Mammary epithelial cell (primary cell): ENCODE results near the gene TBCC.

Experiments used
- EZH2 ChIP-seq: IDR thresholded peaks from 2 replicates; pipeline ENCODE4 v1.6.1; 2012; ENCODE audit warnings: low read length, inconsistent platforms, borderline replicate concordance
- TF ChIP-seq, protein P1 (sequence below), 2 donors: IDR thresholded peaks in 1 of 2; conservative IDR thresholded peaks in 1 of 2; 2 replicates each; pipeline ENCODE4 v1.5.1; 2011 to 2012; ENCODE audit warnings: inconsistent platforms in 2 of 2, low read length in 2 of 2, mild to moderate bottlenecking in 2 of 2, control low read depth in 1 of 2, low read depth in 1 of 2; ENCODE audit not compliant: insufficient read depth in 1 of 2; ENCODE audit errors: extremely low read depth in 1 of 2

- TF ChIP-seq, protein P1, sequence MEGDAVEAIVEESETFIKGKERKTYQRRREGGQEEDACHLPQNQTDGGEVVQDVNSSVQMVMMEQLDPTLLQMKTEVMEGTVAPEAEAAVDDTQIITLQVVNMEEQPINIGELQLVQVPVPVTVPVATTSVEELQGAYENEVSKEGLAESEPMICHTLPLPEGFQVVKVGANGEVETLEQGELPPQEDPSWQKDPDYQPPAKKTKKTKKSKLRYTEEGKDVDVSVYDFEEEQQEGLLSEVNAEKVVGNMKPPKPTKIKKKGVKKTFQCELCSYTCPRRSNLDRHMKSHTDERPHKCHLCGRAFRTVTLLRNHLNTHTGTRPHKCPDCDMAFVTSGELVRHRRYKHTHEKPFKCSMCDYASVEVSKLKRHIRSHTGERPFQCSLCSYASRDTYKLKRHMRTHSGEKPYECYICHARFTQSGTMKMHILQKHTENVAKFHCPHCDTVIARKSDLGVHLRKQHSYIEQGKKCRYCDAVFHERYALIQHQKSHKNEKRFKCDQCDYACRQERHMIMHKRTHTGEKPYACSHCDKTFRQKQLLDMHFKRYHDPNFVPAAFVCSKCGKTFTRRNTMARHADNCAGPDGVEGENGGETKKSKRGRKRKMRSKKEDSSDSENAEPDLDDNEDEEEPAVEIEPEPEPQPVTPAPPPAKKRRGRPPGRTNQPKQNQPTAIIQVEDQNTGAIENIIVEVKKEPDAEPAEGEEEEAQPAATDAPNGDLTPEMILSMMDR (conservative IDR thresholded peaks at IDR 0.05 in 1 of 2, IDR thresholded peaks at IDR 0.05 in 1 of 2; ENCODE audit: extremely low read depth in 1 of 2, insufficient read depth in 1 of 2, low read depth in 1 of 2, low read length in 2 of 2), result no peak
- no peak for TF ChIP-seq EZH2
Measured at GRCh38 chr6:42710316-42710715, 35.6 kb downstream of the TBCC start.
